ENCODE measurements around the gene LENG1.

- TF ChIP-seq CTCF (IDR thresholded peaks at IDR 0.05; ENCODE audit: low read length) (no peak), EZH2 (optimal IDR thresholded peaks at IDR 0.05; ENCODE audit: low read depth, low read length) (no peak)
Measured at GRCh38 chr19:54156490-54156889, 3.0 kb downstream of the LENG1 start.
